Right atrium auricular region (tissue), 2 donors: ENCODE results near the gene OGN. TPM values are rescaled to one million over a fixed set of nuclear protein-coding genes. Genes with fewer than 3 reads are reported as not detected.
"Not testable (repeated sequence)": the region's sequence is repeated elsewhere in the genome, so short reads cannot be mapped to it uniquely, and the experiment has no call there.

Experiments used
- DNase-seq: peaks from one replicate; pipeline ENCODE4 v3.0.0-alpha.2; 2019; ENCODE audit warnings: low spot score
- H3K27ac ChIP-seq, 2 donors: fragments of 200-600 bp; sonication (generic); 1 replicate in 1 of 2; 2 replicates in 1 of 2; pipeline ENCODE4 v1.5.1; 2016 to 2019
- H3K27me3 ChIP-seq, 2 donors: fragments of 200-600 bp; sonication (generic); one replicate each; pipeline versions ENCODE4 v1.5.1 to v1.6.0; 2017 to 2019
- H3K36me3 ChIP-seq: fragments of 200-600 bp; sonication (generic); one replicate; pipeline ENCODE4 v1.5.1; 2016
- H3K4me1 ChIP-seq, 2 donors: fragments of 200-600 bp; sonication (generic); one replicate each; pipeline versions ENCODE4 v1.5.1 to v1.6.0; 2017 to 2019
- H3K4me3 ChIP-seq, 2 donors: fragments of 200-600 bp; sonication (generic); 1 replicate in 1 of 2; 2 replicates in 1 of 2; pipeline ENCODE4 v1.5.1; 2017 to 2019; ENCODE audit warnings: mild to moderate bottlenecking in 1 of 2, moderate library complexity in 1 of 2
- H3K9me3 ChIP-seq, 2 donors: fragments of 200-600 bp; sonication (generic); one replicate each; pipeline ENCODE4 v1.5.1; 2019
- total RNA-seq, 2 donors: library from RNA; depleted of rRNA; stranded (reverse); fragments of >200 nt; gene quantifications; one replicate each; pipeline ENCODE4 v1.1.0, GENCODE V29; 2016
- TF ChIP-seq, protein P1 (sequence below), 2 donors: fragments of 200-600 bp; sonication (generic); IDR thresholded peaks; one replicate each; pipeline ENCODE4 v1.5.1; 2019; ENCODE audit warnings: antibody characterized with exemption in 2 of 2

The OGN gene
- total RNA-seq, 2 donors from 2014 or later: 15.5 to 39.1 TPM

DNA sequence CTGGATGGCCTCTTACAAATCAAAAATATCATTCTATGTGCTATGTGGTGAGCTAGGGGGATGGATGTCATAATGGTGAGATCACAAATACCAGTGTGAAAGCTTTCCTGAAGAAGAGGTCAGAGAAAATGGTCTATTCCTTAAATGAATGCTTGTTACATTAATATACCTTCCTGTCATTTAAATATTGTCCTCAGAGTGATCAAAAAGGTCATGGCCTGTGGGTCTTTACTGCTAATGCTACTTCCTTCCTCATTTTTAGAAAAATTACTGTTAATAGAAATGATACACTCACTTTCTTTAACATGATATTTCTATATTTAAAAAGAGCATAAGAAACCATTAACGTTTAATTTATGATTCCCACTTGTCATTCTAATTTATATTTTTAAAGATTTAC, 10.2 kb upstream of the OGN start:
- Histone ChIP-seq H3K27me3 (no peaks in the 10 kb centered on the region), H3K4me3 (no peak overlapping the region), H3K36me3 (no peaks in the 10 kb centered on the region), H3K27ac (no peak overlapping the region), H3K9me3 (no peaks in the 10 kb centered on the region), H3K4me1 (peaks cover 0 to 4% of the 10 kb centered on the region in 2 donors)
- no peak for DNase-seq
- TF ChIP-seq, protein P1, sequence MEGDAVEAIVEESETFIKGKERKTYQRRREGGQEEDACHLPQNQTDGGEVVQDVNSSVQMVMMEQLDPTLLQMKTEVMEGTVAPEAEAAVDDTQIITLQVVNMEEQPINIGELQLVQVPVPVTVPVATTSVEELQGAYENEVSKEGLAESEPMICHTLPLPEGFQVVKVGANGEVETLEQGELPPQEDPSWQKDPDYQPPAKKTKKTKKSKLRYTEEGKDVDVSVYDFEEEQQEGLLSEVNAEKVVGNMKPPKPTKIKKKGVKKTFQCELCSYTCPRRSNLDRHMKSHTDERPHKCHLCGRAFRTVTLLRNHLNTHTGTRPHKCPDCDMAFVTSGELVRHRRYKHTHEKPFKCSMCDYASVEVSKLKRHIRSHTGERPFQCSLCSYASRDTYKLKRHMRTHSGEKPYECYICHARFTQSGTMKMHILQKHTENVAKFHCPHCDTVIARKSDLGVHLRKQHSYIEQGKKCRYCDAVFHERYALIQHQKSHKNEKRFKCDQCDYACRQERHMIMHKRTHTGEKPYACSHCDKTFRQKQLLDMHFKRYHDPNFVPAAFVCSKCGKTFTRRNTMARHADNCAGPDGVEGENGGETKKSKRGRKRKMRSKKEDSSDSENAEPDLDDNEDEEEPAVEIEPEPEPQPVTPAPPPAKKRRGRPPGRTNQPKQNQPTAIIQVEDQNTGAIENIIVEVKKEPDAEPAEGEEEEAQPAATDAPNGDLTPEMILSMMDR (IDR thresholded peaks at IDR 0.05): no peak

GRCh38 chr9:92411157-92411556, 6.8 kb upstream of the OGN start:
- H3K4me3 ChIP-seq, H3K36me3 ChIP-seq, H3K27me3 ChIP-seq, H3K4me1 ChIP-seq, DNase-seq, H3K9me3 ChIP-seq, H3K27ac ChIP-seq: not testable (repeated sequence)

- Histone ChIP-seq H3K9me3 (no peaks in the 10 kb centered on the region), H3K36me3 (no peaks in the 10 kb centered on the region), H3K4me3 (no peak overlapping the region), H3K27ac (no peak overlapping the region), H3K27me3 (no peaks in the 10 kb centered on the region), H3K4me1 (peaks cover 0 to 13% of the 10 kb centered on the region in 2 donors)
- TF ChIP-seq, protein P1 (IDR thresholded peaks at IDR 0.05): no peak
- DNase-seq: no peak
Measured at GRCh38 chr9:92408747-92409478, 4.5 kb upstream of the OGN start.

GRCh38 chr9:92407818-92408217, 3.4 kb upstream of the OGN start:
- peaks cover 0 to 13% of the 10 kb centered on the region in 2 donors for H3K4me1 ChIP-seq
- H3K9me3 ChIP-seq: no peaks in the 10 kb centered on the region
- H3K27me3 ChIP-seq: no peaks in the 10 kb centered on the region
- H3K4me3 ChIP-seq: no peak overlapping the region
- TF ChIP-seq, protein P1 (IDR thresholded peaks at IDR 0.05): no peak
- H3K36me3 ChIP-seq: no peaks in the 10 kb centered on the region
- H3K27ac ChIP-seq: no peak overlapping the region
- no peak for DNase-seq

DNA sequence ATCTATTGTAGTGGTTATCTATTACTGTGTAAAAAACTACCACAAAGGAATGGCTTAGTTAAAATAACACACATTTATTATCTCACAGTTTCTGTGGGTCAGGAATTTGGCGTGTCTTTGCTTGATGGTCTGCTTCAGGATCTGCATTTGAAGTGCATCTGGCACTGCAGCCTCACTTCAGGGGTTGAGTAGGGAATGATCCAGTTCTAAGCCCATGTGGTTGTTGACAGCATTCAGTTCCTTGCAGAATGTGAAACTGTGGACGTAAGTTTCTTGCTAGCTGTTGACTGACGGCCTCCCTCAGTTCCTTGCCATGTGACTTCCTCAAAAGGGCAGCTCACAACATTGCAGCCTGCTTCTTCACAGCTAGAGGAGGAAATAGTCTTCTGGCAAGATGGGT, 2.1 kb upstream of the OGN start:
- Histone ChIP-seq H3K27me3 (no peaks in the 10 kb centered on the region), H3K27ac (peak overlapping the region; percentile 54 to 60), H3K4me1 (peaks cover 0 to 13% of the 10 kb centered on the region in 2 donors), H3K9me3 (no peaks in the 10 kb centered on the region), H3K4me3 (peak overlapping the region; percentile 3 to 15), H3K36me3 (no peaks in the 10 kb centered on the region)
- peak; percentile 75 for DNase-seq
- TF ChIP-seq, protein P1 (IDR thresholded peaks at IDR 0.05): no peak

DNA sequence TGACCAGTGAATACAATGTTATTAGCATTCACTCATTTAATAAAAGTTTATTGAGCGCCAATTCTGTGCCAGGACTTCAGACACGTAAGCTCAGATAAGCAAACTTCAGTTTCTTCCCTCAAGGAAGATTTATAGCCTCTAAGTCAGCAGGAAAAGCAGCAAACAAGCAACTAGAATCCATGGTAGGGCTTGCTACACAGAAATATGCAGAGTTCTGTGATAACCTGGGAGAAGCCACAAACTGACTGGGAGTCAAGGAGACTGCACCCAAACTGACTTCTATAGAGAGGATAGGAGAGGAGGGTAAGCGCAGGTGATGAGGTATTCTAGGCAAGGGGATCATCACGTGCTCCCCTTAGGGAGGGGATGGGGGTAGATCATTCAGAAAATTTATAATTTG, 1.4 kb upstream of the OGN start:
- H3K27ac ChIP-seq: peak overlapping the region; percentile 54 to 60
- no peaks in the 10 kb centered on the region for H3K27me3 ChIP-seq
- no peaks in the 10 kb centered on the region for H3K36me3 ChIP-seq
- no peaks in the 10 kb centered on the region for H3K9me3 ChIP-seq
- H3K4me3 ChIP-seq: peak overlapping the region in 1 of 2 donors; percentile 15
- H3K4me1 ChIP-seq: peaks cover 0 to 13% of the 10 kb centered on the region in 2 donors
- TF ChIP-seq, protein P1 (IDR thresholded peaks at IDR 0.05): no peak
- no peak for DNase-seq
